Astrocyte of the cerebellum (primary cell): ENCODE results near the gene KIF2A.

Experiments
- DNase-seq: peaks from one replicate; pipeline ENCODE4 v3.0.0-alpha.2; 2011; ENCODE audit warnings: low read depth
- H3K4me3 ChIP-seq: 2 replicates; pipeline ENCODE4 v1.5.1; 2011; ENCODE audit warnings: mild to moderate bottlenecking, low read depth, low read length, moderate library complexity
- in situ Hi-C: cut with HindIII; loops from 2 replicates; pipeline ENCODE4 v1.10.0; 2017; ENCODE audit warnings: low sequenced_read_pairs
- TF ChIP-seq, protein P1 (sequence below): IDR thresholded peaks from 2 replicates; pipeline ENCODE4 v1.5.1; 2012; ENCODE audit warnings: low read length, low read depth, moderate library complexity, mild to moderate bottlenecking; ENCODE audit errors: missing control alignments

KIF2A gene

DNA sequence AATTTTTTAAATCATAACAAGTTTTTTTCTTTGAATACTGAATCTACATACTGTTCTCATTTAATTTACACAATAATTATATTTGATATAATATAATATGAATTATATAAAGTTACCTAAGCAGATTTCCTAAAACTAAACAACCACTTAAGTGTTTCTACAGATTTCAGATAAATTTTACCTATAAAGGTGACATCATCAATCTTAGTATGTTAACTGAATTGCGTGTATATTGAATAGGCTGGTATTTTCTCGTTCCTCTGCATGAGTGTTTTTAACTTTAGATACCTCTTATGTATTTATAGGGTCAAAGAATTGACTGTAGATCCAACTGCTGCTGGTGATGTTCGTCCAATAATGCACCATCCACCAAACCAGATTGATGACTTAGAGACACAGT lies 67.4 kb downstream of the KIF2A start:
- in situ Hi-C loops = no loop called here
- no peak for DNase-seq
- no peak overlapping the region for H3K4me3 ChIP-seq
- TF ChIP-seq, protein P1, sequence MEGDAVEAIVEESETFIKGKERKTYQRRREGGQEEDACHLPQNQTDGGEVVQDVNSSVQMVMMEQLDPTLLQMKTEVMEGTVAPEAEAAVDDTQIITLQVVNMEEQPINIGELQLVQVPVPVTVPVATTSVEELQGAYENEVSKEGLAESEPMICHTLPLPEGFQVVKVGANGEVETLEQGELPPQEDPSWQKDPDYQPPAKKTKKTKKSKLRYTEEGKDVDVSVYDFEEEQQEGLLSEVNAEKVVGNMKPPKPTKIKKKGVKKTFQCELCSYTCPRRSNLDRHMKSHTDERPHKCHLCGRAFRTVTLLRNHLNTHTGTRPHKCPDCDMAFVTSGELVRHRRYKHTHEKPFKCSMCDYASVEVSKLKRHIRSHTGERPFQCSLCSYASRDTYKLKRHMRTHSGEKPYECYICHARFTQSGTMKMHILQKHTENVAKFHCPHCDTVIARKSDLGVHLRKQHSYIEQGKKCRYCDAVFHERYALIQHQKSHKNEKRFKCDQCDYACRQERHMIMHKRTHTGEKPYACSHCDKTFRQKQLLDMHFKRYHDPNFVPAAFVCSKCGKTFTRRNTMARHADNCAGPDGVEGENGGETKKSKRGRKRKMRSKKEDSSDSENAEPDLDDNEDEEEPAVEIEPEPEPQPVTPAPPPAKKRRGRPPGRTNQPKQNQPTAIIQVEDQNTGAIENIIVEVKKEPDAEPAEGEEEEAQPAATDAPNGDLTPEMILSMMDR = no peak

DNA sequence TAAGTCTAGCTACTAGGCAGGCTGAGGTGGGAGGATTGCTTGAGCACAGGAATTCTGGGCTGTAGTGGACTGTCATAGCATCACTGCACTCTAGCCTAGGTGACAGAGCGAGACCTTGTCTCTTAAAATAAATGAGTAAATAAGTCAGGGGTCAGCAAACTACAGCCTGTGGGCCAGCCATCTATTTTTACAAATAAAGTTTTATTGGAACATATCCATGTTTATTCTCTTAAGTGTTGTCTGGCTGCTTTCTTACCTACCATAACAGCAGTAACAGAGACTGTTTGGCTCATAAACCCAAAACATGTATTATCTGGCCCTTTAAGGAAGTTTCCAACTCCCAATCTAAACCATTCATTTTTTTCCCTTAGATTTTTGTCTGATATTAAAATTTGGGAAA lies 68.1 kb downstream of the KIF2A start:
- DNase-seq = no peak
- TF ChIP-seq, protein P1 = no peak
- H3K4me3 ChIP-seq = no peak overlapping the region
- in situ Hi-C loops = no loop called here

DNA sequence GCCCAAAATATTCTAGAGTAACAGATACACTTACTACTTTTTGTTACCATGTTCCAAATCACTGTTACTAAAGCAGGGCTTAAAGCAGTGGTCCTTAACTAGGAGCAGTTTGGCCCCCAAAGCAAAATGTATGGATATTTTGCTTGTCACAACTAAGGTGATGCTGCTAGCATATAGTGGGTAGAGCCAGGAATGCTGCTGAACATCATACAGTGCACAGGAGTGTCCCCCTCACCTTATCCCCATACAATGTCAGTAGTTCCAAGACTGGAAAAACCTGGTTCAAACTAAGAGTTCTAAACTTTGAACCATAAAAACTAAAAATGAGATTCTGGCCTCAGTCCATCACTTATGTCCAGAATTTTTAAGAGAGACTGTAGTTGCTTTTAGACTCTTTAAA lies 69.6 kb downstream of the KIF2A start:
- in situ Hi-C loops = no loop called here
- no peak overlapping the region for H3K4me3 ChIP-seq
- TF ChIP-seq, protein P1 = no peak
- no peak for DNase-seq

DNA sequence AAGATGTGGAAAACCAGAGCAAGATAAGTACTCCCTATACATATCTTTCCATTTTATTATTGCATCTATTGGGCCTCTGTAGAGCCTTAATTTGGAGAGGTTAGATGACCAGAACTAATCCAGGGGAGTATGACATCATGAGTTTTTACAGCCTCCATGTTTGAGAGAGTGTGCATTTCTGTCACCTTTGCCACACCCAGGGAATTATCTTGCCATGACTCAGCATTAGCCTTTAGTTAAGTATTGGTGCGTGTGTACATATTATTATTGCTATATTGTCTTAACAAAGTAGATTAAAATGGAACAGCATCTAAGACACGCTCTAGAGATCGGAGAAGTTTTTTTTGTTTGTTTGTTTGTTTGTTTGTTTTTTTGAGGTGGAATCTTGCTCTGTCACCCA lies 70.1 kb downstream of the KIF2A start:
- DNase-seq = no peak
- in situ Hi-C loops = no loop called here
- H3K4me3 ChIP-seq = no peak overlapping the region
- TF ChIP-seq, protein P1 = no peak

DNA sequence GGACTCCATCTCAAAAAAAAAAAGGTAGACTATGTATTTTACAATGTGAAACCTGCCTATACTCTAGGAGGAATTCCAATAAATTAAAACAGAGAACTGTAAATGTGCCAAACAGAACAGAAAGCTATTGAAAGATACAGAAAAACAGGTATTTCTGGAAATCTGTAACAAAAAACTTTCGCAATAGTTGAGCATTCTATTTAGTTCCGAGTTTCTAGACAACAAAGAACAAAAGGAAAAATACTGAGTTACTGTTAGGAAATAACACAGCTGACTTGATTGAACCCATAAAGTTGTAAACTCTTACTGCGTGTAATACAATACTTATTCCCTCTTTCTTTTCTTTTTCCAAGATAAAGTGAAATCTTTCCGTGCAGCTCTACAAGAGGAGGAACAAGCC lies 79.1 kb downstream of the KIF2A start:
- in situ Hi-C loops = no loop called here

DNA sequence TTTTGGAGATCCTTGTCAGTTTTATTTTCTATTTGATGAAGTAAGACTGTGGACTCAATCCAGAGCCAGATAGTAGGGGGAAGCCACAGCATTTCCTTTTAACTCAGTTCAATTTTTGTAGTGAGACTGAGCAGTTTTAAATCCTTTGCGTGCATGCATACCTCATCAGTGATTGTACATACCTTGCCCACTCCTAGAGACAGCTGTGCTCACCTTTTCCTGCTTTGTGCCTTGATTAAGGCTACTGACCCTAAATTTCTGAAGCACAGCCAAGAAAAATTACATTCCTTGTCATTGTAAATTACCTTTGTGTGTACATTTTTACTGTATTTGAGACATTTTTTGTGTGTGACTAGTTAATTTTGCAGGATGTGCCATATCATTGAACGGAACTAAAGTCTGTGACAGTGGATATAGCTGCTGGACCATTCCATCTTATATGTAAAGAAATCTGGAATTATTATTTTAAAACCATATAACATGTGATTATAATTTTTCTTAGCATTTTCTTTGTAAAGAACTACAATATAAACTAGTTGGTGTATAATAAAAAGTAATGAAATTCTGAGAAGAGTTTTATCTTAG lies 79.9 kb downstream of the KIF2A start:
- no peak overlapping the region for H3K4me3 ChIP-seq
- in situ Hi-C loops = no loop called here
- DNase-seq = no peak
- TF ChIP-seq, protein P1 = no peak

More for the DNA sequence above, 79.1 kb downstream of the KIF2A start:
- H3K4me3 ChIP-seq = no peak overlapping the region
- TF ChIP-seq, protein P1 = no peak
- DNase-seq = no peak

DNA sequence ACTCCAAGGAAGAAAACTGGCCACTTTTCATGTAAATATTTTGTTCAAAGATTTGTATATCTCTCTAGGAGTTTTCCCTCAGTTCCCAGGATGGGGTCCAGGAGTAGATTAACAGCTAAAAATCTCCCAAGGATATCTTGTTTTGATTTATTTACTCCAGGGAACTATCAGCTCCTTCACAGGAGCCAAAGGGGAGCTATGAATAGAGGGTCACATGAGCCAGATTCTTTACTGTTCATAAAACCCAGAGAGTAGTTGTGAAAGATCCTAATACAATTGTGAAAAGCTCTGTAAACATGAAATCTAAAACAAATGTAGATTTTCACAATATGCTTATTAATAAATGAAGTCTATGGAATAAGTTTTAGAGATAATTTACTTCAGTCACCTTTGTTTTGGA lies 80.8 kb downstream of the KIF2A start:
- in situ Hi-C loops = no loop called here

More for the DNA sequence above, 80.8 kb downstream of the KIF2A start:
- no peak for DNase-seq
- H3K4me3 ChIP-seq = no peak overlapping the region
- TF ChIP-seq, protein P1 = no peak
